Vagina (tissue), 2 donors: ENCODE results near the gene NAP1L4. TPM values are rescaled to one million over a fixed set of nuclear protein-coding genes. Genes with fewer than 3 reads are reported as not detected.

Source experiments
- DNase-seq, 2 donors: peaks; one replicate each; pipeline ENCODE4 v3.0.0-alpha.2; 2017; ENCODE audit errors: extremely low spot score in 2 of 2
- H3K27ac ChIP-seq: fragments of 200-600 bp; sonication (generic); one replicate; pipeline ENCODE4 v1.5.1; 2019
- H3K27me3 ChIP-seq: fragments of 200-600 bp; sonication (generic); one replicate; pipeline ENCODE4 v1.5.1; 2019
- H3K36me3 ChIP-seq, 2 donors: fragments of 200-600 bp; sonication (generic); one replicate each; pipeline ENCODE4 v1.5.1; 2017 to 2019
- H3K4me1 ChIP-seq: fragments of 200-600 bp; sonication (generic); one replicate; pipeline ENCODE4 v1.5.1; 2019
- H3K4me3 ChIP-seq, 2 donors: fragments of 200-600 bp; sonication (generic); 1 replicate in 1 of 2; 2 replicates in 1 of 2; pipeline ENCODE4 v1.5.1; 2016 to 2019
- H3K9me3 ChIP-seq: fragments of 200-600 bp; sonication (generic); one replicate; pipeline ENCODE4 v1.5.1; 2019
- POLR2A ChIP-seq, 2 donors: fragments of 450-650 bp; IDR thresholded peaks; one replicate each; pipeline ENCODE4 v1.6.1; 2017; ENCODE audit warnings: antibody characterized with exemption in 2 of 2, mild to moderate bottlenecking in 2 of 2, moderate library complexity in 2 of 2
- POLR2AphosphoS5 ChIP-seq, 2 donors: sonication (generic); formaldehyde crosslinking; IDR thresholded peaks; one replicate each; pipeline ENCODE4 v1.9.0; 2017; ENCODE audit warnings: antibody characterized with exemption in 2 of 2, mild to moderate bottlenecking in 2 of 2, low read depth in 1 of 2; ENCODE audit not compliant: insufficient read depth in 1 of 2
- intact Hi-C: fragments of 100-400 bp; cut with DNase I; formaldehyde crosslinking; loops from one replicate; pipeline ENCODE4 v1.15.1; 2023
- total RNA-seq: library from RNA; depleted of rRNA; stranded (reverse); fragments of >200 nt; gene quantifications from one replicate; pipeline ENCODE4 v1.2.3, GENCODE V29; 2016
- TF ChIP-seq, protein P1 (sequence below), 3 experiments: fragments of 450-650 bp in 2 of 3; fragments of 200-600 bp in 1 of 3; sonication (generic) in 1 of 3; IDR thresholded peaks; one replicate each; pipeline ENCODE4 v1.5.1; 2017 to 2019; ENCODE audit warnings: antibody characterized with exemption in 3 of 3, mild to moderate bottlenecking in 2 of 3, moderate library complexity in 2 of 3

The NAP1L4 gene
- total RNA-seq, 1 donor from 2014 or later, result 108 TPM

GRCh38 chr11:2917842-2918490 lies 74.2 kb downstream of the NAP1L4 start:
- H3K4me3 ChIP-seq, result no peak overlapping the region
- no peaks in the 10 kb centered on the region for H3K9me3 ChIP-seq
- no peaks in the 10 kb centered on the region for H3K27me3 ChIP-seq
- intact Hi-C loops, result no loop called here
- no peak overlapping the region for H3K27ac ChIP-seq
- DNase-seq, result no peak
- no peak for TF ChIP-seq POLR2A (IDR thresholded peaks at IDR 0.05)
- TF ChIP-seq, protein P1, sequence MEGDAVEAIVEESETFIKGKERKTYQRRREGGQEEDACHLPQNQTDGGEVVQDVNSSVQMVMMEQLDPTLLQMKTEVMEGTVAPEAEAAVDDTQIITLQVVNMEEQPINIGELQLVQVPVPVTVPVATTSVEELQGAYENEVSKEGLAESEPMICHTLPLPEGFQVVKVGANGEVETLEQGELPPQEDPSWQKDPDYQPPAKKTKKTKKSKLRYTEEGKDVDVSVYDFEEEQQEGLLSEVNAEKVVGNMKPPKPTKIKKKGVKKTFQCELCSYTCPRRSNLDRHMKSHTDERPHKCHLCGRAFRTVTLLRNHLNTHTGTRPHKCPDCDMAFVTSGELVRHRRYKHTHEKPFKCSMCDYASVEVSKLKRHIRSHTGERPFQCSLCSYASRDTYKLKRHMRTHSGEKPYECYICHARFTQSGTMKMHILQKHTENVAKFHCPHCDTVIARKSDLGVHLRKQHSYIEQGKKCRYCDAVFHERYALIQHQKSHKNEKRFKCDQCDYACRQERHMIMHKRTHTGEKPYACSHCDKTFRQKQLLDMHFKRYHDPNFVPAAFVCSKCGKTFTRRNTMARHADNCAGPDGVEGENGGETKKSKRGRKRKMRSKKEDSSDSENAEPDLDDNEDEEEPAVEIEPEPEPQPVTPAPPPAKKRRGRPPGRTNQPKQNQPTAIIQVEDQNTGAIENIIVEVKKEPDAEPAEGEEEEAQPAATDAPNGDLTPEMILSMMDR (IDR thresholded peaks at IDR 0.05), result no peak
- TF ChIP-seq POLR2AphosphoS5 (IDR thresholded peaks at IDR 0.05; ENCODE audit: insufficient read depth in 1 of 2, low read depth in 1 of 2), result no peak
- H3K36me3 ChIP-seq, result no peaks in the 10 kb centered on the region
- peaks cover 13% of the 10 kb centered on the region for H3K4me1 ChIP-seq

GRCh38 chr11:2916892-2917645 lies 75.1 kb downstream of the NAP1L4 start:
- no peak overlapping the region for H3K27ac ChIP-seq
- intact Hi-C loops, result no loop called here
- H3K9me3 ChIP-seq, result no peaks in the 10 kb centered on the region
- H3K4me3 ChIP-seq, result no peak overlapping the region
- DNase-seq, result no peak
- H3K36me3 ChIP-seq, result no peaks in the 10 kb centered on the region
- H3K27me3 ChIP-seq, result no peaks in the 10 kb centered on the region
- TF ChIP-seq POLR2A (IDR thresholded peaks at IDR 0.05), result no peak
- TF ChIP-seq POLR2AphosphoS5 (IDR thresholded peaks at IDR 0.05; ENCODE audit: insufficient read depth in 1 of 2, low read depth in 1 of 2), result no peak
- TF ChIP-seq, protein P1 (IDR thresholded peaks at IDR 0.05), result no peak
- H3K4me1 ChIP-seq, result peaks cover 22% of the 10 kb centered on the region

- Histone ChIP-seq H3K4me1 (peaks cover 30% of the 10 kb centered on the region), H3K9me3 (no peaks in the 10 kb centered on the region), H3K4me3 (no peak overlapping the region), H3K27me3 (no peaks in the 10 kb centered on the region), H3K27ac (no peak overlapping the region), H3K36me3 (no peaks in the 10 kb centered on the region)
- TF ChIP-seq POLR2A (IDR thresholded peaks at IDR 0.05) (no peak), POLR2AphosphoS5 (IDR thresholded peaks at IDR 0.05; ENCODE audit: insufficient read depth in 1 of 2, low read depth in 1 of 2) (no peak)
- TF ChIP-seq, protein P1 (IDR thresholded peaks at IDR 0.05), result no peak
- no peak for DNase-seq
- intact Hi-C loops, result no loop called here
These were observed 75.8 kb downstream of the NAP1L4 start for GRCh38 chr11:2916114-2916891.

DNA sequence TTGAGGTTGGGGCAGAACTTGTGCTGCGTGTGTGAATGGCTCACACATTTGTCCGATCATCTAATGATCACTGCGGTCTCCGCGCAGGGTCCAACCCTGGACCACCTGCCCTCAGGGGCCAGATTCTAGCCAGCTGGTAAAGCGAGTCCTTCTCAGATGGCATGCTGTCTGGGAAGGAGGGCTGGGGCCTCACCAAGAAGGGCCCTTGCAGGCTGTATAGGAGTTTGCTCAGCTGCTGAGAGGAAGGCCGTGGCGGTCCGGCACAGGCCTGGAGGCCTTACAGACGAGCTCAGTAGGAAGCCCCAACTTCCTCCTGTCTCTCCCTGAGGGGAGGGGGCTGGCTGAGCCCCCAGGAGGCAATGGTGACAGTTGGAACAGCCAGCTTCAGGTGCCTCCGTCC lies 76.7 kb downstream of the NAP1L4 start:
- no peaks in the 10 kb centered on the region for H3K9me3 ChIP-seq
- H3K27me3 ChIP-seq, result no peaks in the 10 kb centered on the region
- intact Hi-C loops, result no loop called here
- no peak overlapping the region for H3K27ac ChIP-seq
- no peak overlapping the region for H3K4me3 ChIP-seq
- DNase-seq, result no peak
- no peaks in the 10 kb centered on the region for H3K36me3 ChIP-seq
- TF ChIP-seq POLR2A (IDR thresholded peaks at IDR 0.05) (no peak), POLR2AphosphoS5 (IDR thresholded peaks at IDR 0.05; ENCODE audit: insufficient read depth in 1 of 2, low read depth in 1 of 2) (no peak)
- TF ChIP-seq, protein P1 (IDR thresholded peaks at IDR 0.05), result no peak
- H3K4me1 ChIP-seq, result peaks cover 32% of the 10 kb centered on the region
